ENCODE measurements around the gene AAK1. TPM values are rescaled to one million over a fixed set of nuclear protein-coding genes. Genes with fewer than 3 reads are reported as not detected.

The AAK1 gene
- total RNA-seq, 1 experiment from 2014 or later, result 35.6 TPM

- CTCF ChIA-PET, result no interaction called here
- H3K27ac Mint-ChIP-seq, result no peak overlapping the region
- no peak for DNase-seq (ENCODE audit: low spot score)
- POLR2A ChIA-PET, result no interaction called here
- no peaks in the 10 kb centered on the region for H3K9me3 Mint-ChIP-seq
- no peaks in the 10 kb centered on the region for H3K36me3 Mint-ChIP-seq
- no peak for TF ChIP-seq RORB (CRISPR knock-in tag; IDR thresholded peaks at IDR 0.05)
- no peak for TF ChIP-seq EMX1 (CRISPR knock-in tag; IDR thresholded peaks at IDR 0.05)
- no peak for TF ChIP-seq ZNF532 (CRISPR knock-in tag; IDR thresholded peaks at IDR 0.05; ENCODE audit: borderline replicate concordance)
- no peak for TF ChIP-seq ZNF263 (CRISPR knock-in tag; IDR thresholded peaks at IDR 0.05; ENCODE audit: low read depth)
- no peak for TF ChIP-seq KAT7 (CRISPR knock-in tag; IDR thresholded peaks at IDR 0.05; ENCODE audit: borderline replicate concordance)
- no peak for TF ChIP-seq ATF2 (CRISPR knock-in tag; IDR thresholded peaks at IDR 0.05; ENCODE audit: borderline replicate concordance, low read depth)
- TF ChIP-seq SP1 (CRISPR knock-in tag; conservative IDR thresholded peaks at IDR 0.05), result no peak
- TF ChIP-seq ZNF121 (CRISPR knock-in tag; IDR thresholded peaks at IDR 0.05), result no peak
- TF ChIP-seq JAZF1 (CRISPR knock-in tag; IDR thresholded peaks at IDR 0.05), result no peak
- no peak for TF ChIP-seq ZNF416 (CRISPR knock-in tag; IDR thresholded peaks at IDR 0.05)
- TF ChIP-seq ZNF219 (CRISPR knock-in tag; IDR thresholded peaks at IDR 0.05; ENCODE audit: borderline replicate concordance), result no peak
- no peak for TF ChIP-seq PREB (CRISPR knock-in tag; IDR thresholded peaks at IDR 0.05; ENCODE audit: borderline replicate concordance)
- TF ChIP-seq MXD4 (CRISPR knock-in tag; IDR thresholded peaks at IDR 0.05; ENCODE audit: borderline replicate concordance), result no peak
- no peak for TF ChIP-seq TEAD1 (CRISPR knock-in tag; IDR thresholded peaks at IDR 0.05)
- no peak for TF ChIP-seq PRRX2 (CRISPR knock-in tag; IDR thresholded peaks at IDR 0.05)
- no peak for TF ChIP-seq USF2 (CRISPR knock-in tag; IDR thresholded peaks at IDR 0.05)
- TF ChIP-seq ZNF396 (CRISPR knock-in tag; IDR thresholded peaks at IDR 0.05; ENCODE audit: borderline replicate concordance), result no peak
- no peak for TF ChIP-seq CREB1 (CRISPR knock-in tag; IDR thresholded peaks at IDR 0.05)
- no peak for TF ChIP-seq NFATC4 (CRISPR knock-in tag; IDR thresholded peaks at IDR 0.05)
- no peaks in the 10 kb centered on the region for H3K4me1 Mint-ChIP-seq
- no peak for ATAC-seq
- H3K4me3 Mint-ChIP-seq, result no peak overlapping the region
- H3K27me3 Mint-ChIP-seq (ENCODE audit: low read depth), result no peaks in the 10 kb centered on the region
These were observed 46.4 kb upstream of the AAK1 start for GRCh38 chr2:69689969-69690368.

GRCh38 chr2:69689466-69689865 is 45.9 kb upstream of the AAK1 start:
- Mint-ChIP-seq H3K36me3 (no peaks in the 10 kb centered on the region), H3K4me3 (no peak overlapping the region), H3K27me3 (ENCODE audit: low read depth) (no peaks in the 10 kb centered on the region), H3K27ac (no peak overlapping the region), H3K4me1 (no peaks in the 10 kb centered on the region), H3K9me3 (no peaks in the 10 kb centered on the region)
- CTCF ChIA-PET, result no interaction called here
- POLR2A ChIA-PET, result no interaction called here
- no peak for DNase-seq (ENCODE audit: low spot score)
- no peak for ATAC-seq
- TF ChIP-seq ATF2 (CRISPR knock-in tag; IDR thresholded peaks at IDR 0.05; ENCODE audit: borderline replicate concordance, low read depth), result no peak
- TF ChIP-seq PRRX2 (CRISPR knock-in tag; IDR thresholded peaks at IDR 0.05), result no peak
- no peak for TF ChIP-seq MYBL2 (CRISPR knock-in tag; IDR thresholded peaks at IDR 0.05)
- no peak for TF ChIP-seq FOXP1 (CRISPR knock-in tag; IDR thresholded peaks at IDR 0.05; ENCODE audit: borderline replicate concordance)
- no peak for TF ChIP-seq AR (CRISPR knock-in tag; IDR thresholded peaks at IDR 0.05)
